ENCODE results near the gene PROSER1.
"Not testable (repeated sequence)": the region's sequence is repeated elsewhere in the genome, so short reads cannot be mapped to it uniquely, and the experiment has no call there.

The PROSER1 gene

GRCh38 chr13:39016087-39016486 is 21.8 kb downstream of the PROSER1 start:
- DNase-seq (ENCODE audit: extremely low read depth, low read depth) = no peak
- no peak for TF ChIP-seq CTCF (IDR thresholded peaks at IDR 0.05; ENCODE audit: low read depth, low read length)

- no peak for DNase-seq (ENCODE audit: extremely low read depth, low read depth)
Observed at GRCh38 chr13:39013462-39013861, 24.4 kb downstream of the PROSER1 start.

GRCh38 chr13:39012608-39013007 is 25.3 kb downstream of the PROSER1 start:
- DNase-seq (ENCODE audit: extremely low read depth, low read depth) = no peak
- no peak; the same call in 1 of the 2 replicates for TF ChIP-seq CTCF (IDR thresholded peaks at IDR 0.05; ENCODE audit: low read depth, low read length)

More at GRCh38 chr13:39013462-39013861, 24.4 kb downstream of the PROSER1 start:
- no peak for TF ChIP-seq CTCF (IDR thresholded peaks at IDR 0.05; ENCODE audit: low read depth, low read length)

- not testable (repeated sequence) for DNase-seq (ENCODE audit: extremely low read depth, low read depth)
Observed at GRCh38 chr13:39006371-39007111, 31.3 kb downstream of the PROSER1 start.

- DNase-seq (ENCODE audit: extremely low read depth, low read depth) = no peak
Observed at GRCh38 chr13:38998739-38999138, 39.1 kb downstream of the PROSER1 start.

GRCh38 chr13:38993381-38993780 is 44.5 kb downstream of the PROSER1 start:
- TF ChIP-seq CTCF (IDR thresholded peaks at IDR 0.05; ENCODE audit: low read depth, low read length) = no peak
- DNase-seq (ENCODE audit: extremely low read depth, low read depth) = no peak

More at GRCh38 chr13:38998739-38999138, 39.1 kb downstream of the PROSER1 start:
- TF ChIP-seq CTCF (IDR thresholded peaks at IDR 0.05; ENCODE audit: low read depth, low read length) = no peak

GRCh38 chr13:38990693-38991092 is 47.2 kb downstream of the PROSER1 start, which contains the start of gene STOML3:
Gene STOML3, minus strand, starts transcription at chr13:38990831. Its CDS starts 110 bp downstream, at chr13:38990721.
- no peak for TF ChIP-seq CTCF (IDR thresholded peaks at IDR 0.05; ENCODE audit: low read depth, low read length)
- no peak for DNase-seq (ENCODE audit: extremely low read depth, low read depth)

GRCh38 chr13:38981096-38981495 is 56.8 kb downstream of the PROSER1 start:
- TF ChIP-seq CTCF (IDR thresholded peaks at IDR 0.05; ENCODE audit: low read depth, low read length) = no peak
- DNase-seq (ENCODE audit: extremely low read depth, low read depth) = no peak

All from AG09319 (cell line).